ENCODE data around the gene VWA5B1. TPM values are rescaled to one million over a fixed set of nuclear protein-coding genes. Genes with fewer than 3 reads are reported as not detected.

VWA5B1 gene
- total RNA-seq, 6 experiments from 2014 or later = not detected

- Mint-ChIP-seq H3K36me3 (ENCODE audit: low read depth) (0 out of 2 replicates have a peak, but pooled peaks cover 3% of the 10 kb centered on the region), H3K9me3 (no peaks in the 10 kb centered on the region), H3K4me1 (ENCODE audit: low read depth) (peaks cover 5% of the 10 kb centered on the region; the same call in 1 of the 2 replicates), H3K27ac (no peak overlapping the region), H3K27me3 (ENCODE audit: insufficient read depth) (peaks cover 14% of the 10 kb centered on the region), H3K4me3 (no peak overlapping the region)
- no peak for TF ChIP-seq CTCF (IDR thresholded peaks at IDR 0.05)
- no peak for DNase-seq
These were observed 36.8 kb downstream of the VWA5B1 start for GRCh38 chr1:20327467-20327866.

GRCh38 chr1:20328201-20328600, 37.5 kb downstream of the VWA5B1 start:
- Mint-ChIP-seq H3K4me3 (no peak overlapping the region), H3K27me3 (ENCODE audit: insufficient read depth) (peaks cover 14% of the 10 kb centered on the region), H3K4me1 (ENCODE audit: low read depth) (peaks cover 4% of the 10 kb centered on the region; the same call in 1 of the 2 replicates), H3K27ac (no peak overlapping the region), H3K9me3 (no peaks in the 10 kb centered on the region), H3K36me3 (ENCODE audit: low read depth) (no peaks in the 10 kb centered on the region)
- no peak for TF ChIP-seq CTCF (IDR thresholded peaks at IDR 0.05)
- no peak for DNase-seq

- TF ChIP-seq CTCF (IDR thresholded peaks at IDR 0.05) = peak; percentile 46; the same call in 1 of the 2 replicates
- DNase-seq = no peak
- Mint-ChIP-seq H3K36me3 (ENCODE audit: low read depth) (no peaks in the 10 kb centered on the region), H3K4me3 (no peak overlapping the region), H3K27ac (no peak overlapping the region), H3K27me3 (ENCODE audit: insufficient read depth) (peaks cover 14% of the 10 kb centered on the region), H3K4me1 (ENCODE audit: low read depth) (no peaks in the 10 kb centered on the region), H3K9me3 (no peaks in the 10 kb centered on the region)
These were observed 39.3 kb downstream of the VWA5B1 start for GRCh38 chr1:20329793-20330542.

- Mint-ChIP-seq H3K27ac (no peak overlapping the region), H3K4me3 (no peak overlapping the region), H3K27me3 (ENCODE audit: insufficient read depth) (peaks cover 19% of the 10 kb centered on the region), H3K36me3 (ENCODE audit: low read depth) (no peaks in the 10 kb centered on the region), H3K9me3 (no peaks in the 10 kb centered on the region), H3K4me1 (ENCODE audit: low read depth) (no peaks in the 10 kb centered on the region)
- no peak for TF ChIP-seq CTCF (IDR thresholded peaks at IDR 0.05)
- no peak for DNase-seq
These were observed 43.4 kb downstream of the VWA5B1 start for GRCh38 chr1:20334103-20334502.

- no peaks in the 10 kb centered on the region for H3K9me3 Mint-ChIP-seq
- DNase-seq = no peak
- H3K27ac Mint-ChIP-seq = no peak overlapping the region
- peaks cover 23% of the 10 kb centered on the region for H3K27me3 Mint-ChIP-seq (ENCODE audit: insufficient read depth)
- no peaks in the 10 kb centered on the region for H3K4me1 Mint-ChIP-seq (ENCODE audit: low read depth)
- TF ChIP-seq CTCF (IDR thresholded peaks at IDR 0.05) = no peak
- H3K4me3 Mint-ChIP-seq = no peak overlapping the region
- H3K36me3 Mint-ChIP-seq (ENCODE audit: low read depth) = no peaks in the 10 kb centered on the region
These were observed 45.5 kb downstream of the VWA5B1 start for GRCh38 chr1:20336105-20336605.
